Activated naive CD4-positive, alpha-beta T cell treated with anti-CD3 and anti-CD28 coated beads, Interleukin-2, amount 50 U/mL, for 16 hours (primary cell): ENCODE measurements around the gene MAGI1.

ENCODE experiments used
- DNase-seq: peaks from one replicate; pipeline ENCODE4 v3.0.0-alpha.2; 2020

Gene MAGI1

DNA sequence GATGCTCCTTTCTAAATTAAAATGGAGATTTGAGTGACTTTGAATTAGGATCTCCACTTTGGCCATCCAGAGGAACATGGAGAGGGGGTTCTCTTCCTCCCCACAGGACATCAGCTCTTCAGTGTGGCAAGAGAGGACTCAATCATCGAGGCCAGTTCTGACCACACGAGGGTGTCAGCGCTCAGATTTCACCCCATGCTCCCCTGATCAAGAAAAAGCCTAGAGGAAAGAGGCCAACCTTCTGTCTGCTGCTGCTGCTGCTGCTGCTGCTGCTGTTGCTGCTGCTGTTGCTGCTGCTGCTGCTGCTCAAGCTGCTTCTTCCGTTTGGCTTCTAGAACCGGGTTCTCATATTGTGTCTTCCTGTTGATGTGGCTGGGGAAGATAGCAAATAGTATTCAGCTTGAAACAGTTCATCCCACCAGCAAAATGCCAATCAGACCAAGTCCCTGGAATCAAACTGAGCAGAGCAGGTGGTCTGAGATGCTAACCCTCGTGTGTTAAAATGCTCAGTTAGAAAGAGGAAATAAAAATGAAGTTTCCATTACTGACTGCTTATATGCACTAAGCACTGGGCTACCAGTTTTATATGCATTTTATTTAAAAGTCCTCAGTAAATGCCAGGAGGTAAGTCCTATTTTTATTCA lies 599.0 kb downstream of the MAGI1 start:
- DNase-seq: no peak

GRCh38 chr3:65438612-65439011 lies 600.1 kb downstream of the MAGI1 start:
- no peak for DNase-seq

DNA sequence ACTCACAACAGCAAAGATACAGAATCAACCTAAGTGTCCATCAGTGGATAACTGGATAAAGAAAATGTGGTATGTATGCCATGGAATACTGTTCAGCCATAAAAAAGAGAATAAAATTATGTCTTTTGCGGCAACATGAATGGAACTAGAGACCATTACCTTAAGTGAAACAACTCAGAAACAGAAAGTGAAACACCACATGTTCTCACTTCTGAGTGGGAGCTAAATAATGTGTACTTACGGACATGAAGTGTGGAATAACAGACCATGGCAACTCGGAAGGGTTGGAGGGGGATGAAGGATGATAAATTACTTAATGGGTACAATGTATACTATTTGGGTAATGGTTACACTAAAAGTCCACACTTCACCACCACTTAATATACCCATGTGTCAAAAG lies 600.6 kb downstream of the MAGI1 start:
- no peak for DNase-seq

DNA sequence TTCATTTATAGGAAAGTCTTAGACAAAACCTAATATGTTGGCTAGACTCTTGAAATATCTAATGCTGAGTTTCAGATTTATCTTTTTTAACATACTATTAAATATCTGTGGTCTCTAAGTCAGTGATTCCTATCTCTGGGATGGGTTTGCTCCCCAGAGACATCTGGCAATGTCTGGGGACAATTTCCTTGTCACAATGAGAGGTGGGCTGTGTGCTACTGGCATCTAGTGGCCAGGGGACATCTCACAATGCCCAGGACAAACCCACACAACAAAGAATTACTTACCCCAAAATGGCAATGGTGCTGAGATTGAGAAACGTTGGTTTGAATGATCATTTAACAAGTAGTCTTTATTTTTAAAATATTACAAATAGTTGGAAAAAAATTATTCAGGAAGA lies 602.1 kb downstream of the MAGI1 start:
- no peak for DNase-seq

- no peak for DNase-seq
Observed at GRCh38 chr3:65433480-65433879, 605.2 kb downstream of the MAGI1 start.

GRCh38 chr3:65432388-65433003 lies 606.2 kb downstream of the MAGI1 start:
- no peak for DNase-seq

GRCh38 chr3:65425880-65426279 lies 612.8 kb downstream of the MAGI1 start:
- DNase-seq: no peak

GRCh38 chr3:65422154-65422553 lies 616.6 kb downstream of the MAGI1 start:
- DNase-seq: no peak

- no peak for DNase-seq
Observed at GRCh38 chr3:65419233-65419632, 619.5 kb downstream of the MAGI1 start.

DNA sequence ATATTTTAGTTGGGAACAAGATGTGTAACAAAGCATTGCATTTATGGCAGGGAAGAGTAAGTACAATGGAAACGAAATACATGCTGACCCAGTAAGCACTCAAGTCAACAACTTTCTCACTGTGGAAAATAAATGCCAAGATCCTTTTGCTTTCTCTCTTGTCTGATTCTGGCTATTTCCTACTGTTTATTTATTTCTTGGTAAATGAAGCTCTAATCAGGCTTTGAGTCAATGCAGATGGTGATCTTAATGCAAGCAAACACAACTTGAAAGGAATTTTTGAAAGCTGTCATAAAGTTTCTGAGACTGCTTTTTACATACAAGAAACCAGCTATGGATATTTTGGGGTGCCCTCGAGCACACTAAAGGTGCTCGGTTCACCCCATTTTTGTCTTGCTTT lies 624.8 kb downstream of the MAGI1 start:
- DNase-seq: no peak

DNA sequence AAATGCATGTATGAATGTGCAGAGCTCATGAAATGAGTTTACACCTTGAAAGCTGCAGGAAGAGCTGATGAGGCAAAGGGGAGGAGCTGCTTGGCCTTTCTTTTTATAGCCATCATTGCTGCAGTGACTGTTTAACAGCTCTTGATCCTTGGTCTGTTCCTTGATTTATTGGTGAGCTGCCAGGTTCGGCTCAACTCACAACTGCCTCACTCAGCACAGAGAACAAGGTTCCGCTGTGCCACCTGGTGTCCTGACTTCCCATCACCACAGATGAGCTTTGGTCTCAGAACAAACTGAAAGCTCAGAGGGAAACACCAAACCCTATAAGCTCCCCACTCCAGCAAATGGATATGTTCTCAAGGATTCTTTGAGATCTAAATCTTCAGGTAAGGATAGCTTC lies 626.1 kb downstream of the MAGI1 start:
- DNase-seq: no peak

DNA sequence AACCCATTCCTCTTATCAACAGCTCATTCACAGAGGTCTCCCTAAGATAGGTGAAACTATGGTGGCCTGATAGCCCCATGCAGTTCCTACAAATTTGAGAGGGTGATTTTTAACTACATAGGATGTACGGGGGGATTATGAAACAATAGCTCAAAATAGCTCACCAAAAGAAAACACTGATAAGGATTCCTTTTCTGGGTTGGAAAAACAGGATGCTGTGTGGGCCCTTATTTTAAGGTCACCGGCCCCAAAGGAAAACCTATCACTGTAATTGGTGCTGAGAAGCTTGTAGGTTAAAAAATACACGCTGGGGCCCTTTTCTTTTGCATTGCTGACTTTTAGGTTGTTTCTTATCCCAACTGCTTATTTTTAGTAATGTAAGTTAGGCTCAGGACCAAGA lies 627.4 kb downstream of the MAGI1 start:
- no peak for DNase-seq

GRCh38 chr3:65409176-65409569 lies 629.5 kb downstream of the MAGI1 start:
- DNase-seq: no peak

DNA sequence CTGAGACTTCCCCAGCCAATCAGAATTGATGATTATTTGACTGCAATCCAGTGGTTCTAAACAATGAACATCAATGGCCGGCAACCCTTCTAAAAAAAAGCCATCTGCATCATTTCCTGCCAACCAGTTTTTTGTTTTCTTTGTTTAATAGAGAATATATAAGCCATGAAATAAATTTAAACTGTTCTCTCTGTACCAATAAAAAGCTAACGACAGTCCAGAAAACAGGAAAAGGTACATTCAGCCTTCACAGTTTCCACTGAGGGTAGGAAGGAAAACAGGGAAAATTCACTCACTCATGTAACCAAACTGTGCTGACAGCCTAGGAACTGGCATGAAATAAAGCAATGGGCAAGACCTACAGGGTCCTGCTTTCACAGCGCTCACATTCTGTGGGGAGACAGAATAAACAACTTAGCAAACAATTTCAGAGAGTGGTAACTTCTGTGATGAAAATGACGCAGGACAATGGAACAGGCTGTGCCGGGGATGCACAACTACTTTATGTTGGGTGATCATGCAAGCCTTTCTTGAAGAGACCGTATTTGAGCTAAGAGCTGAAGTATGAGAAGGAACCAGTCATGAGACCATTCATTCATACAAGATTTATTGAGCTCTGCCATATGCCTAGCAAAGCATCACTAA lies 630.1 kb downstream of the MAGI1 start:
- DNase-seq: no peak

DNA sequence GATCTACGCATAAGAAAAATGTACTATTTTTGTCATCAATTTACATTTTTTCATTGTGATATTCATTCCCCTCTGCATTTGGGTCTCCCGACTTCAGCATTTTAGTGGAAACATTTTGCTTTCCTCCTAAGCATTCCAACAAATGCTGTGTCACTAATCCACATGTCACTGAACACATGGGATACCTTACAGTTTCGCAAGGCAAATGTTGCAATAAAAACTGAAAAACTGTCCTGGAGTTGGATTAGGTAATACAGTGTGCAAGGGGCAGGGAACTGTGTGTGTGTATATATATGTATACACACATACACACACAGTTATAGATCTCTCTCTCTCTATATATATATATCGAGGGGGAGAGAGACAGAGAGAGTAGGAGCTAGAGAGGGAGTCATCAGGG lies 632.2 kb downstream of the MAGI1 start:
- no peak for DNase-seq

- DNase-seq: no peak
Observed at GRCh38 chr3:65402597-65402996, 636.1 kb downstream of the MAGI1 start.

- no peak for DNase-seq
Observed at GRCh38 chr3:65401359-65402305, 637.1 kb downstream of the MAGI1 start.

GRCh38 chr3:65400899-65401298 lies 637.8 kb downstream of the MAGI1 start:
- no peak for DNase-seq

- no peak for DNase-seq
Observed at GRCh38 chr3:65398953-65399352, 639.8 kb downstream of the MAGI1 start.

- DNase-seq: no peak
Observed at GRCh38 chr3:65396078-65396477, 642.6 kb downstream of the MAGI1 start.

DNA sequence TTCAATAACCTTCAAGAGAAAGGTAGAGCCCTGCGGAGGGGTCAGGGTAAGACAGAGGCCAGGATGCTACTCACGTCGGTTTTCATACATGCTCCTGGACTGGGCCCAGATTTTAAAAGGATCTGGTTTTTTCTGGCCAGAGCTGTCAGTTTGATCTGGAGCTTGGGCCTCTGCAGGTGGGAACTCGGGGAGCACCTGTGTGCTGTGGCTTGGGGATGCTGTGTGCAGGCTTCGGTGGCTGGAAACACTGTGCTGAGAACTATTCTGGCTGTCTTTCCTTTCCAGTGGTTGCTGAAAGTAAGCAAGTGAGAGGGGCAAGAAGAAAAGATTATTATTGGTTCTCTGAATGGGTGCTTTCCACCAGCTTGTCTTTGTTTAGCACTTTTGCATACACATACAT lies 647.6 kb downstream of the MAGI1 start:
- DNase-seq: no peak

- no peak for DNase-seq
Observed at GRCh38 chr3:65385805-65386204, 652.9 kb downstream of the MAGI1 start.

- no peak for DNase-seq
Observed at GRCh38 chr3:65381496-65382010, 657.2 kb downstream of the MAGI1 start.
